ENCODE data around the gene IFNAR1.
A peak's percentile ranks its signal among the peaks of the same experiment; 100 is the strongest.
"Not testable (repeated sequence)": the region's sequence is repeated elsewhere in the genome, so short reads cannot be mapped to it uniquely, and the experiment has no call there.

IFNAR1 gene

GRCh38 chr21:33308586-33309490 lies 15.9 kb upstream of the IFNAR1 start:
- peak; percentile 31 for DNase-seq (ENCODE audit: low read depth)

GRCh38 chr21:33309778-33310177 lies 15.0 kb upstream of the IFNAR1 start:
- no peak for DNase-seq (ENCODE audit: low read depth)

- DNase-seq (ENCODE audit: low read depth), result no peak
Observed at GRCh38 chr21:33312121-33312520, 12.6 kb upstream of the IFNAR1 start.

- DNase-seq (ENCODE audit: low read depth), result no peak
Observed at GRCh38 chr21:33313183-33313582, 11.6 kb upstream of the IFNAR1 start.

GRCh38 chr21:33313611-33314010 lies 11.2 kb upstream of the IFNAR1 start:
- DNase-seq (ENCODE audit: low read depth), result no peak

- peak; percentile 72 for DNase-seq (ENCODE audit: low read depth)
Observed at GRCh38 chr21:33314111-33314510, 10.7 kb upstream of the IFNAR1 start.

GRCh38 chr21:33315946-33316710 lies 8.6 kb upstream of the IFNAR1 start:
- no peak for DNase-seq (ENCODE audit: low read depth)

DNA sequence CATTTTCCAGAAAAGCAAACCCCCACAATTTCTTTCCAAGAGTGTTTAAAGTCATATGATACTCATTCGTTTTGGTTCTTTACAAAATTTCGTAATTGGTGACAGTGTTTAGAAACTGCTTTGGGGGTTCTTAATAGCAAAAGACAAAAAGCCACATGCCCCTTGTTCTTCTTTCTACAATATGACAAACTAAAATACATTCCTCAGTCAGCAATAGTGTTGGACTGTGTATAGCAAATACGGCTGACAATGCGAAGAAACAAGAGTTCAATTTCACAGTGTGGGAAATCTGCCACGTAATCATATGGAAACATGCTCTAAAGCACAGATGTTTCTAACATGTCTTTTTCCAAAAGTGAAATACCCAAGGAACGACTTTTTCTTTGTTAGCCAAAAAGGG lies 7.6 kb upstream of the IFNAR1 start:
- DNase-seq (ENCODE audit: low read depth), result no peak

DNA sequence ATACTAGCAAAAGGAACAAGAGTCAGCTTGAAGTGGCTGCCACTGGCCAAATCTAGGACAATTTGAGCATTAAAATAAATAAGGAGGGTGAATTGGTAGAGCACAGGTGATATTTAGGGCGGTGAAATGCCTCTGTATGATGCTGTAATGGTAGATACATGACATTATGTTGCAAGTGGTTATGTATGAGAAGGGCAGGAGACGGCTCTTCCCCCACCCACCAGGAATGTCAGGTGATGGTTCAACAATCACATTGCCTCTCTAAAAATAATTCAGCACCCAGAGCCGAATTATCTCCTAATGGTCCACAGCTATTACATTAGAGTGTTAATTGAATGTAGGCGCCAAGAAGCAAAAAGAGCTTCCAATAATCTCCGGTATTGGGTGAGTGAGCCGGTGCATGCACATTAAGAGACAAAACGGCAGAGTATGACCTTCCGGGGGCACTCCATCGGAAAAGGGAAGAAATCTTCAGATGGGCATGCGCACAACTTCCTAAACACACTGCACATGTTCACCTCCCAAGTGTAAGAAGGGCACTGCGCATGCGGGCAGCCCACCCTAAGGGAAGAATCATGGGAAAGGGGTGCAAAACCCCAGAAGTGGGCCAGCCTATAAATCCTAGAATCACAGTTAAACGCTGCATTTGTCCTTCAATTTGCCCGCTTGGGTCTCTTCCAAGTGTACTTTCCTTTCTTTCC lies 6.8 kb upstream of the IFNAR1 start:
- no peak for DNase-seq (ENCODE audit: low read depth)

DNA sequence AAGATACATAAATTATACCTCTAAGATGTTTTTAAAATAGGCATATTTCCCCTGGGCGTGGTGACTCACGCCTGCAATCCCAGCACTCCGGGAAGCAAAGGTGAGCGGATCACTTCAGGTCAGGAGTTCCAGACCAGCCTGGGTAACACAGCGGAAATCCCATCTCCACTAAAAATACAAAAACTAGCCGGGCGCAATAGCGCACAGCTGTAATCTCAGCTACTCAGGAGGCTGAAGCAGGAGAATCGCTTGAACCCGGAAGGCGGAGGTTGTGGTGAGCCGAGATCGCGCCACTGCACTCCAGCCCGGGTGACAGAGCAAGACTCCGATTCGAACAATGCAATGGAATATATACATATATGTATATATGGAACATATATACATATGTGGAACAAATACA lies 3.8 kb upstream of the IFNAR1 start:
- not testable (repeated sequence) for DNase-seq (ENCODE audit: low read depth)

DNA sequence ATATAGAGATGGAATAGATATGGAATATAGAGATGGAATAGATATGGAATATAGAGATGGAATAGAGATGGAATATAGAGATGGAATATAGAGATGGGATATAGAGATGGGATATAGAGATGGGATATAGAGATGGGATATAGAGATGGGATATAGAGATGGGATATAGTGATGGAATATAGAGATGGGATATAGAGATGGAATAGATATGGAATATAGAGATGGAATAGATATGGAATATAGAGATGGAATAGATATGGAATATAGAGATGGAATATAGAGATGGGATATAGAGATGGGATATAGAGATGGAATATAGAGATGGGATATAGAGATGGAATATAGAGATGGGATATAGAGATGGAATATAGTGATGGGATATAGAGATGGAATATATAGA lies 1.2 kb upstream of the IFNAR1 start:
- not testable (repeated sequence) for DNase-seq (ENCODE audit: low read depth)

DNA sequence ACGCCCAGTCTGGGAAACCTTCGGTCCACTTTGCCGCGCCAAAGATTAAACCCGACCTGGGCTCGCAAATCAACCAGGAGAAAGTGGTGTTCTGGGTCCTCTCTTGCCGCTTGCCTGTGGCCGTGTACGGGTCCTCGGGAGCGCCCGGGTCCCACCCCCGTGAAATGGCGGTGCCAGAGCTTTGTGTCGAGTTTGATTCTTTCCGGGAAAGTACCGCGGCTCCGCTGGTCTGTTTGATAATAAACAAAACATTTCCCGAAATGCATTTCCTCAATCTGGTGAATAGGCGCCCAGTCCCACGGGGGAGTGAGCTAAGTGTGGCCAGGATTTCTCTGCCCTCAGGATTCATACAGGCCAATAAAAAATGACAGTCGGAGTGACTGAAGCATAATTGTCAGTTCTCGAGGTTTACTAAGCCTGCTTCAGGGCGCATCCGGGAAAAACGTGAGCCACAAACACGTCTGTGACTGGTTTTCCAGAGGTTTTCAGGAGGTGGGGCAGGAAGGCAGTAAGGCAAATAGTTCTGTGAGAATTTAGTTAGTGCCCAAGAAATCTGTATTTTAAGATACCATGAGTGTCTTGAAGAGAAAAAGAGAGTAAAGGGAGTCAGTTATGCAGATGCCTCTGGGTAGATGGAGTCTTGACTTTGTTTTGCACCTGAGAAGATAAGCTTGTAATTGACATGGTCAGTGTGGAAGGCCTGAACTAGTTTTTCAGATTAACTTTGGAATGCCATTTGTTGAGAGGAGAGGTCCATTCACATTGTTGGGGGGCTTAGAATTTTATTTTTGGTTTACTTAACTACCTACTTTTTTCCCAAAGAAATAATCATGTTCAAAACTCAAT lies 675 bp downstream of the IFNAR1 start:
- peak; percentile 77 for DNase-seq (ENCODE audit: low read depth)

DNA sequence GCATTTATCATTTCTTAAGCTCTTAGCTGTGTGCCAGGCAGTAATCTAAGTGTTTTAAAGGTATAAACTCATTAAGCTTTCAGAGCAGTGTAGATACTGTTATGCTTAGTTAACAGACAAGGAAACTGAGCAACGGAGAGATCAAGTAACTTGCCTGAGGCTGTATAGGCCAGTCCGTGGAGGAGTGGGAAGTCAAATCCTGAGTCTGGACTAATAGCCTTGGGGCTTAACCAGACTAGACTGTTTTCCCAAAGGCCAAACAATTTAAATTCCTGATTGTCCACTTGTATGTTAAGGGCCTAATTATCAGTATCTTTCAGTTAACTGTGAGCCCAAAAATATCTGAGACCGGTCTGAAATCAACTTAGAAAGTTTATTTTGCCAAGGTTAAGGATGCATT lies 2.6 kb downstream of the IFNAR1 start:
- no peak for DNase-seq (ENCODE audit: low read depth)

GRCh38 chr21:33327792-33328433 lies 3.1 kb downstream of the IFNAR1 start:
- no peak for DNase-seq (ENCODE audit: low read depth)

DNA sequence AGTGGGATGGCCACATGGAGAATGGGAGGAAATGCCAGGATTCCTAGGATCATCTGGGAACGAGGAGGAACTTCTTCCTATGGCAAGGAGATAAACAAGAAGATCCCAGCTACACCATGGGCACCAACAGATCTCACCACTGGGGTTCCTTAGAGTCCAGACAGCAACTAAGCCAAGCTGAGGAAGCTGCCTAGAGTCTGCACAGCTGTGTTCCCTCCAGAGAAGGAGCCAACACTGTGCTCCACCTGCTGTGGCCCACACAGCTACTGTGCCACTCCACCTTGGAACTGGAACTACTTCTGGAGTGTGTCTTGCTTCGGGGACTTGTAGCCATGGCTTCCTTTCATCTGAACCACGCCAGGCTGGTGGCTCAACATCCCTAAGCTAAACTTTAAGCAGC lies 6.0 kb downstream of the IFNAR1 start:
- no peak for DNase-seq (ENCODE audit: low read depth)

GRCh38 chr21:33332143-33332542 lies 7.4 kb downstream of the IFNAR1 start:
- DNase-seq (ENCODE audit: low read depth), result no peak

DNA sequence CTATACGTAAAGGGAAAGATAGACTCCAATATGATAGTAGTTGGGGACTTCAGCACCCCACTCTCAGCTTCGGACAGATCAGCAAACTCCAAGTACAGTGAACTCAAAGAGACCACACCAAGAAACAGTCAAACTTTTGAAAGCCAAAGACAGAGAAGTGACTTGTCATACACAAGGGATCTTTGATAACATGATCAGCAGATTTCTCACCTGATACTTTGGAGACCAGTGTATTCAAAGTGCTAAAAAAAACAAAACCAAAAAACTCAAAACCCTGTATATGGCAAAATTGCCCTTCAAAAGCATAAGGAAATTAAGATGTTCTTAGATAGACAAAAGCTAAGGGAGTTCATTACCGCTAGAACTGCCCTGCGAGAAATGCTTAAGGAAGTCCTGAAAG lies 9.4 kb downstream of the IFNAR1 start:
- no peak for DNase-seq (ENCODE audit: low read depth)

GRCh38 chr21:33334824-33335223 lies 10.1 kb downstream of the IFNAR1 start:
- no peak for DNase-seq (ENCODE audit: low read depth)

DNA sequence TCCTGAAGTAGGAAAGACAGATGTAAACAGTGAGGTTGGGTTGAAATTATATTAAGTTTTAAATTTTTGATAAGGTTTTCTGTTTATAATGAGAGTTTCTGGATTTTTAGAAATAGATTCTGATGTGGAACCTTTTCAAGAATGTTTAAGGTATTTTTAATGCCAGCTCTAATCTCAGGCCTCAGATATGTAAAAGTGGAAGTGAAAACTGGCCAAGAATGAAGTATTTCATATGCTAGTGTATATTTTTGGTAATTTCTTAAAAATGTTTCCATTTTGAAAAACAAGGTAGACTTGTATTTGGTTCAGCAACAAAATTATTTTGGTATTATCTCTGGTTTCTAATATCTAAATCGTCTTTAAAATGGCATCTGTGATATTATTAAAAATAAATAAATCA lies 14.4 kb downstream of the IFNAR1 start:
- DNase-seq (ENCODE audit: low read depth), result no peak

DNA sequence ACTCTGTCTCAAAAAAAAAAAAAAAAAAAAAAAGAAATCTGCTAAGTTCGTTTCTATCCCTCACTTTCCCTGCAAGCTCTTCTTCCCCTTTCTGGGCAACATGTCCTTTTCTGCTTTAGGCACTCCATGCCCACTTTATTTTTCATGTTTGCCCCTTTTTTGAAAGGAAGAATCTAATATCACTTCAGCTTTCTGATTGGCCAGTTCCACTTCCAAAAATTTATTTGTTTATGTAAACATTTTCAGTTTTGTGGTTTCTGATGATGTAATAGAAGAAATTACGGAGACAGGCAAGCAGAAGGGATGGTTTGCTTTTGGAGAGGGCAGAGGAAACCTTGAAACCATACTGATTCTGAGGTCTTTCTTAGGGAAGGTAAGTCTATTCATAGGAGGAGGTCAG lies 15.1 kb downstream of the IFNAR1 start:
- DNase-seq (ENCODE audit: low read depth), result no peak

- no peak for DNase-seq (ENCODE audit: low read depth)
Observed at GRCh38 chr21:33345751-33346238, 21.0 kb downstream of the IFNAR1 start.

Measured in iris pigment epithelial cell (primary cell).